ENCODE data around the gene RRAS2. TPM values are rescaled to one million over a fixed set of nuclear protein-coding genes. Genes with fewer than 3 reads are reported as not detected.

RRAS2 gene
- total and polyA plus RNA-seq, 2 of the 4 experiments (the other 2 are of a cell fraction), result 85.5 to 106 TPM

DNA sequence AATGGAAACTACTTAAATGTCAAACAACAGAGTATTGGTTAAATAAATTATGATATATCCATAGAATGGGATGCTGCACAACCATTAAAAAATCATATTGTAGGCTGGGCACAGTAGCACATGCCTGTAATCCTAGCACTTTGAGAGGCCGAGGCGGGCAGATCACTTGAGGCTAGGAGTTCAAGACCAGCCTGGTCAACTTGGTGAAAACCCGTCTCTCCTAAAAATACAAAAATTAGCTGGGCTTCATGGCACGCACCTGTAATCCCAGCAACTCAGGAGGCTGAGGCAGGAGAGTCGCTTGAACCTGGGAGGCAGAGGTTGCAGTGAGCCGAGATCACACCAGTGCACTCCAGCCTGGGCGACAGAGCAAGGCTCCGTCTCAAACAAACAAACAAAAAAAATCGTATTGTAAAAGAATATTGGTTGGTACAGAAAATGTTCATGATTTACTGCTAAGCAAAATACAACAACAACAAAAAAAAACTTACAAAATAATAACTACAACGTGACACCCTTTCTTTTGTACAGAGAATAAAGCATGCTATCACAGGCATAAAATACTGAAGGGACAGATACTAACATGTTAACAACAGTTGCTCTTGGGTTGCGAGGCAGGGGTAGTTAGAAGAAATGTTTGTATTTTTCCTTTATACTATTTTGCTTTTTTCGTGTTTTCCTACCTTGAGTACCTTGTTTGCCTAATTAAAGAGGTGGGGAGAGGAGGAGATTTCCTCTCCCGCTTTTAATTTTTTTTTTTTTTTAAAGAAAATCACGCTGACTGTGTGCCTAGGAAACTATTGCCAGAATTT is 21.3 kb upstream of the RRAS2 start:
- no TSS peak for BruUV-seq (replicated peaks)
- TF ChIP-seq NFE2L2 (IDR thresholded peaks at IDR 0.05; ENCODE audit: low read depth, low read length) (no peak), RCOR1 (IDR thresholded peaks at IDR 0.05; ENCODE audit: insufficient replicate concordance, low read length) (no peak)
- Histone ChIP-seq H3K27me3 (ENCODE audit: control insufficient read depth, insufficient read depth, low read length) (no peaks in the 10 kb centered on the region), H3K4me1 (ENCODE audit: control insufficient read depth, insufficient read depth, low read length) (peaks cover 6% of the 10 kb centered on the region), H3K56ac (ENCODE audit: extremely low read depth, insufficient read depth, low read length) (no peak overlapping the region), H3K4ac (ENCODE audit: low read depth, low read length) (no peak overlapping the region; the same call in 1 of the 2 replicates), H3K4me2 (ENCODE audit: low read depth, low read length) (peak overlapping the region; percentile 65), H3K4me3 (ENCODE audit: insufficient read depth, low read depth, low read length) (no peak overlapping the region), H4K20me1 (ENCODE audit: insufficient read depth, low read length) (no peaks in the 10 kb centered on the region), H3K14ac (replicated peaks; ENCODE audit: low read depth, low read length) (no peak overlapping the region), H3K18ac (ENCODE audit: low read depth, low read length) (no peak overlapping the region; the same call in 1 of the 2 replicates), H3K23ac (ENCODE audit: low read depth, low read length) (no peak overlapping the region), H2AFZ (replicated peaks; ENCODE audit: low read length, poor library complexity) (peak overlapping the region; percentile 92), H3K9ac (ENCODE audit: low read depth, low read length) (peak overlapping the region; percentile 52; the same call in 1 of the 2 replicates), H2AK9ac (replicated peaks; ENCODE audit: low read depth, low read length, poor library complexity) (no peak overlapping the region), H3K9me1 (ENCODE audit: insufficient read depth, low read length) (no peaks in the 10 kb centered on the region), H3K27ac (ENCODE audit: insufficient read depth, low read length) (no peak overlapping the region; the same call in 1 of the 2 replicates), H2BK5ac (ENCODE audit: low read depth, low read length, poor library complexity, severe bottlenecking) (no peak overlapping the region), H2BK15ac (ENCODE audit: low read depth, low read length) (no peak overlapping the region), H4K91ac (ENCODE audit: insufficient read depth, low read depth, low read length) (no peak overlapping the region), H4K5ac (ENCODE audit: low read depth, low read length) (no peak overlapping the region; the same call in 1 of the 2 replicates), H3K36me3 (ENCODE audit: control insufficient read depth, insufficient read depth, low read length) (no peaks in the 10 kb centered on the region), H2AK5ac (ENCODE audit: low read depth, low read length) (no peak overlapping the region), H4K8ac (ENCODE audit: low read depth in 2 of 2, low read length in 2 of 2) (peak overlapping the region; percentile 49 to 81; a peak in 2 of 4 replicates), H2BK120ac (ENCODE audit: low read depth, low read length) (0 out of 2 replicates have a peak overlapping the region, but pooled peaks have one; percentile 85), H3K79me1 (ENCODE audit: low read depth in 1 of 2, low read length in 2 of 2) (no peaks in the 10 kb centered on the region), H2BK20ac (ENCODE audit: low read depth, low read length) (no peak overlapping the region), H3K9me3 (ENCODE audit: control insufficient read depth, insufficient read depth, low read length) (no peaks in the 10 kb centered on the region)
- no peak for DNase-seq
- WGBS, 2 experiments (ENCODE audit: extremely low coverage in 2 of 2, insufficient read length in 1 of 2), result no CpG with 5 or more reads among the region's 14 CpGs
- no peak for ATAC-seq (ENCODE audit: low read depth)
- ChIA-PET CTCF (interaction anchor here (1.2 kb wide), 1 partner anchor 75 kb away, joined by 4 read pairs; no protein-coding TSS in a partner anchor), POLR2A (ENCODE audit: unreplicated experiment) (no interaction called here)
- in situ Hi-C loops (cut with MboI; ENCODE audit: low sequenced_read_pairs), result no loop called here
- intact Hi-C loops (cut with micrococcal nuclease), result loop anchor here (5.0 kb wide), 1 partner anchor 42 kb away; no protein-coding TSS in a partner anchor
- dilution Hi-C loops (cut with HindIII; ENCODE audit: low sequenced_read_pairs, unreplicated experiment), result no loop called here
